A673 (cell line): ENCODE data around the gene TSSK2. TPM values are rescaled to one million over a fixed set of nuclear protein-coding genes. Genes with fewer than 3 reads are reported as not detected.

ENCODE experiments used
- BruUV-seq: library from RNA; stranded (reverse); fragments of 400-500 nt; replicated peaks from 2 replicates; lab custom pipeline; 2021; lab: Mats Ljungman, UMichigan
- CTCF ChIA-PET: fragments of 300-600 bp; sonication (Branson Sonifier 250); formaldehyde crosslinking; loops from one replicate; lab custom pipeline; 2022; ENCODE audit warnings: antibody characterized with exemption; lab: Charles Lee
- POLR2A ChIA-PET: fragments of 300-600 bp; sonication (Branson Sonifier 250); formaldehyde crosslinking; loops from one replicate; lab custom pipeline; 2022; ENCODE audit warnings: antibody characterized with exemption; ENCODE audit not compliant: low non-redundant PET; lab: Charles Lee
- DNase-seq: peaks from one replicate; pipeline ENCODE4 v3.0.0-alpha.2; 2015; ENCODE audit warnings: low spot score
- H3K27ac ChIP-seq: fragments of 200-600 bp; sonication (generic); 2 replicates; pipeline ENCODE4 v1.5.1; 2016; ENCODE audit warnings: mixed run types, low read depth, mild to moderate bottlenecking, mixed read lengths, antibody characterized with exemption, low read length; ENCODE audit not compliant: poor library complexity, severe bottlenecking
- H3K27me3 ChIP-seq: fragments of 200-600 bp; sonication (generic); replicated peaks from 2 replicates; pipeline ENCODE4 v1.6.1; 2017; ENCODE audit warnings: mixed run types, low read depth, mild to moderate bottlenecking, mixed read lengths, antibody characterized with exemption, low read length; ENCODE audit not compliant: insufficient read depth, poor library complexity
- H3K36me3 ChIP-seq: fragments of 200-600 bp; sonication (generic); 2 replicates; pipeline ENCODE4 v1.6.1; 2016; ENCODE audit warnings: mixed run types, mild to moderate bottlenecking, mixed read lengths, antibody characterized with exemption, low read length; ENCODE audit not compliant: insufficient read depth, poor library complexity, severe bottlenecking
- H3K4me1 ChIP-seq: fragments of 200-600 bp; sonication (generic); 2 replicates; pipeline ENCODE4 v1.6.1; 2017; ENCODE audit warnings: mixed run types, mild to moderate bottlenecking, mixed read lengths, antibody characterized with exemption, low read length; ENCODE audit not compliant: insufficient read depth, poor library complexity, severe bottlenecking
- H3K4me3 ChIP-seq: fragments of 200-600 bp; sonication (generic); 2 replicates; pipeline ENCODE4 v1.5.1; 2016; ENCODE audit warnings: low read depth, mixed run types, mild to moderate bottlenecking, mixed read lengths, low read length; ENCODE audit not compliant: poor library complexity, severe bottlenecking
- H3K9me3 ChIP-seq: fragments of 200-600 bp; sonication (generic); 2 replicates; pipeline ENCODE4 v1.6.1; 2016; ENCODE audit warnings: mixed run types, low read depth, mild to moderate bottlenecking, mixed read lengths, antibody characterized with exemption, low read length; ENCODE audit not compliant: poor library complexity, severe bottlenecking
- EZH2 ChIP-seq: fragments of 200-600 bp; sonication (generic); IDR thresholded peaks from 2 replicates; pipeline ENCODE4 v1.6.1; 2017; ENCODE audit warnings: borderline replicate concordance, low read depth, mild to moderate bottlenecking, mixed read lengths, antibody characterized with exemption, low read length; ENCODE audit not compliant: poor library complexity, severe bottlenecking
- intact Hi-C: fragments of 100-400 bp; cut with micrococcal nuclease; formaldehyde crosslinking; loops from one replicate; pipeline ENCODE4 v1.10.0; 2022; ENCODE audit not compliant: unreplicated experiment
- total RNA-seq: library from RNA; stranded (reverse); gene quantifications from 2 replicates; pipeline ENCODE4 v1.2.3, GENCODE V29; 2021
- TF ChIP-seq, protein P1 (sequence below): fragments of 300-800, 200-600 bp; sonication (generic); conservative IDR thresholded peaks from 2 replicates; pipeline ENCODE4 v1.5.1; 2017; ENCODE audit warnings: low read depth, mild to moderate bottlenecking, antibody characterized with exemption, low read length, moderate library complexity, mixed read lengths

The TSSK2 gene
- total RNA-seq, 1 experiment from 2014 or later, result not detected

DNA sequence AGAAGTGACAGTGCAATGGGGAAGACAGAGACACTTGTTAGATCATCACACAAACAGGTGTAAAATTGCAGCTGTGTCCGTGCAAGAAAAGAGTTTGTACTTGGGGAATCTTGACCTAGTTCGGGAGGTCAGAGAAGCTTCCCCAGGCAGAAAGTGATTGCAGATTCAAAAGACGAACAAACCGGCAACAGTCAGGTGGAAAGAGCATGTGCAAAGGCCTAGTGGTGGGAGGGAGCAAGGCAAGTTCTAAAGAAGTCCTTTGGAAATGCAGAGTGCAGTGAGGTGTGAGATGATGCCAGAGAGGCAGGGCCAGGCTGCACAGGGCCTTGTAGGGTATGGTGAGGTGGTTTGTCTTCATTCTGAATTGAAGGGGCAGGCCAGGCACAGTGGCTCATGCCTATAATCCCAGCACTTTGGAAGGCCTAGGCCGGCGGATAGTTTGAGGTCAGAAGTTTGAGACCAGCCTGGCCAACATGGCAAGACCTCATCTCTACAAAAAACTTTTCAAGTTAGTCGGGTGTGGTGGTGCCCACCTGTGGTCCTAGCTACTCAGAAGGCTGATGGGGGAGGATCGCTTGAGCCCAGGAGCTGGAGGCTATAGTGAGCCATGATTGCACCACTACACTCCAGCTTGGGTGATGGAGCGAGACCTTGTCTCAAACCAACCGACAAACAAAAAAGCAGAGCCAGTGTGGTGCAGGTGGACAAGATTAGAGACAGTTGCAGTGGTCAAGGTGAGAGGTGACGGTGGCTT is 15.3 kb downstream of the TSSK2 start:
- H3K9me3 ChIP-seq, result no peaks in the 10 kb centered on the region
- CTCF ChIA-PET, result interaction anchor here (0.9 kb wide), 1 partner anchor 483 kb away, joined by 3 read pairs; no protein-coding TSS in a partner anchor
- H3K4me3 ChIP-seq, result no peak overlapping the region
- H3K27ac ChIP-seq, result no peak overlapping the region
- no peaks in the 10 kb centered on the region for H3K4me1 ChIP-seq
- peaks cover 9% of the 10 kb centered on the region for H3K36me3 ChIP-seq
- POLR2A ChIA-PET, result no interaction called here
- intact Hi-C loops, result no loop called here
- TF ChIP-seq, protein P1, sequence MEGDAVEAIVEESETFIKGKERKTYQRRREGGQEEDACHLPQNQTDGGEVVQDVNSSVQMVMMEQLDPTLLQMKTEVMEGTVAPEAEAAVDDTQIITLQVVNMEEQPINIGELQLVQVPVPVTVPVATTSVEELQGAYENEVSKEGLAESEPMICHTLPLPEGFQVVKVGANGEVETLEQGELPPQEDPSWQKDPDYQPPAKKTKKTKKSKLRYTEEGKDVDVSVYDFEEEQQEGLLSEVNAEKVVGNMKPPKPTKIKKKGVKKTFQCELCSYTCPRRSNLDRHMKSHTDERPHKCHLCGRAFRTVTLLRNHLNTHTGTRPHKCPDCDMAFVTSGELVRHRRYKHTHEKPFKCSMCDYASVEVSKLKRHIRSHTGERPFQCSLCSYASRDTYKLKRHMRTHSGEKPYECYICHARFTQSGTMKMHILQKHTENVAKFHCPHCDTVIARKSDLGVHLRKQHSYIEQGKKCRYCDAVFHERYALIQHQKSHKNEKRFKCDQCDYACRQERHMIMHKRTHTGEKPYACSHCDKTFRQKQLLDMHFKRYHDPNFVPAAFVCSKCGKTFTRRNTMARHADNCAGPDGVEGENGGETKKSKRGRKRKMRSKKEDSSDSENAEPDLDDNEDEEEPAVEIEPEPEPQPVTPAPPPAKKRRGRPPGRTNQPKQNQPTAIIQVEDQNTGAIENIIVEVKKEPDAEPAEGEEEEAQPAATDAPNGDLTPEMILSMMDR, result no peak
- TF ChIP-seq EZH2, result no peak
- peaks cover 50% of the 10 kb centered on the region for H3K27me3 ChIP-seq
- BruUV-seq, result no TSS peak
- DNase-seq, result no peak

- CTCF ChIA-PET, result interaction anchor here (0.9 kb wide), 1 partner anchor 483 kb away, joined by 3 read pairs; no protein-coding TSS in a partner anchor
- Histone ChIP-seq H3K9me3 (no peaks in the 10 kb centered on the region), H3K36me3 (peaks cover 3% of the 10 kb centered on the region), H3K4me3 (no peak overlapping the region), H3K27ac (no peak overlapping the region), H3K27me3 (peaks cover 59% of the 10 kb centered on the region), H3K4me1 (no peaks in the 10 kb centered on the region)
- POLR2A ChIA-PET, result no interaction called here
- no peak for DNase-seq
- BruUV-seq, result no TSS peak
- TF ChIP-seq, protein P1, result no peak
- TF ChIP-seq EZH2, result no peak
- intact Hi-C loops, result no loop called here
Measured at GRCh38 chr22:19147195-19147780, 16.2 kb downstream of the TSSK2 start.

GRCh38 chr22:19148417-19149046 is 17.4 kb downstream of the TSSK2 start:
- BruUV-seq, result no TSS peak
- intact Hi-C loops, result no loop called here
- TF ChIP-seq, protein P1, result no peak
- TF ChIP-seq EZH2, result no peak
- DNase-seq, result no peak
- H3K9me3 ChIP-seq, result no peaks in the 10 kb centered on the region
- no peaks in the 10 kb centered on the region for H3K36me3 ChIP-seq
- H3K4me1 ChIP-seq, result no peaks in the 10 kb centered on the region
- peaks cover 69% of the 10 kb centered on the region for H3K27me3 ChIP-seq
- H3K27ac ChIP-seq, result no peak overlapping the region
- H3K4me3 ChIP-seq, result no peak overlapping the region
- CTCF ChIA-PET, result interaction anchor here (0.9 kb wide), 1 partner anchor 481 kb away, joined by 3 read pairs; no protein-coding TSS in a partner anchor
- POLR2A ChIA-PET, result no interaction called here
